SHP77 (cell line): ENCODE results near the gene TNFRSF6B.
"Not testable (repeated sequence)": the region's sequence is repeated elsewhere in the genome, so short reads cannot be mapped to it uniquely, and the experiment has no call there.

Experiments
- DNase-seq, 2 experiments: peaks; one replicate each; lab custom pipeline; 2025; lab: John Stamatoyannopoulos, UW

Gene TNFRSF6B

DNA sequence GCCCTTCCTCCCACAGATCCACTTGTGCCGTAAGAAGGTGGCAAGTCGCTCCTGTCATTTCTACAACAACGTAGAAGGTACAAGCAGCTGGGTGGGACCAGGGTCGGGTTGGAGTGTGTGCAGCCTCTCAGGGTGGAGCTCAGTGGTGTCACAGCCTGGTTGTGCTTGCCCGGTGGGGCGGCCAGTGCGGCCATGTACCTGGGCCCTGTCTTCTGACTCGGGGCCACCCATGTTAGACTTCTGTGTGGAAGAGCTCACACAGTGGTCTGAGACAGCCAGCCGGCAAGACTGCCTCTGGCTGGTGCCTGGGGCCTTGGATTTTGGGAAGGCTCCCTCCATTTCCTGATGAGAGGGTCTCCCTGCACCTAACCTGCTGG is 33.7 kb upstream of the TNFRSF6B start:
- DNase-seq, result no peak

DNA sequence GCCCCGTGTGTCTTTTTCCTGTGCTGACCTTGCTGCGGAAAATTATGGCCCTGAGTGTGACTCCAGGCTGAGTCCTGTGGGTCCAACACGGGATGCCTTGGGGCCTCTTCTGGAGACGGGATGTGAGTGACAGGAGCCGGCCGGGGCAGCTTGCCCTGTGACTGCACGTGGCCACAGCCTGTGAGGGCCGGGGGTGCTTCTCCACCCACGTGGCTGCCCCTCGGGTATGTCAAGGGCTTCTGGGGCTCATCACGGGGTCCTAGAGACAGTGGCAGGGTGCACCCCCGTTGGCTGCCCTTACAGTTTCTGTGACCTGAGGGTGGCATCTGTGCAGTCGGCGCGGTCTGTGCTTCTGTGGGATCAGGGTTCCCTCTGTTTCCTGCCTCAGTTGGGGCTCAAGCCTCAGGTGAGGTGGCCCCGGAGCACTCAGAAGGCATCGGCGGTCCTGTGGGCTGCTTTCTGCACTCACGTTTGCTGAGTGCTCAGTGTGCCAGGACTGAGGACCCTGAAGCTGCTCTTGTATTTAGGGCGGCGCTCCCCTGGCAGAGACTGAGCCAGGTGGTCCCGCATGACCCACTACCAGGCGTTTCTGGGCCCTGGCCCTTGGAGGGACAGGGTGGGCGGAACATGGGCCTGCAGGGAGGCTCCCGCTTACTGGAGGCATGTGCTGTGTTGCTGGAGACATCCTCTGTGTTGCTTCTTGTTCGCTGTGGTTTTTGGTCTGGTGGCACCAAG is 33.0 kb upstream of the TNFRSF6B start:
- DNase-seq, result no peak

DNA sequence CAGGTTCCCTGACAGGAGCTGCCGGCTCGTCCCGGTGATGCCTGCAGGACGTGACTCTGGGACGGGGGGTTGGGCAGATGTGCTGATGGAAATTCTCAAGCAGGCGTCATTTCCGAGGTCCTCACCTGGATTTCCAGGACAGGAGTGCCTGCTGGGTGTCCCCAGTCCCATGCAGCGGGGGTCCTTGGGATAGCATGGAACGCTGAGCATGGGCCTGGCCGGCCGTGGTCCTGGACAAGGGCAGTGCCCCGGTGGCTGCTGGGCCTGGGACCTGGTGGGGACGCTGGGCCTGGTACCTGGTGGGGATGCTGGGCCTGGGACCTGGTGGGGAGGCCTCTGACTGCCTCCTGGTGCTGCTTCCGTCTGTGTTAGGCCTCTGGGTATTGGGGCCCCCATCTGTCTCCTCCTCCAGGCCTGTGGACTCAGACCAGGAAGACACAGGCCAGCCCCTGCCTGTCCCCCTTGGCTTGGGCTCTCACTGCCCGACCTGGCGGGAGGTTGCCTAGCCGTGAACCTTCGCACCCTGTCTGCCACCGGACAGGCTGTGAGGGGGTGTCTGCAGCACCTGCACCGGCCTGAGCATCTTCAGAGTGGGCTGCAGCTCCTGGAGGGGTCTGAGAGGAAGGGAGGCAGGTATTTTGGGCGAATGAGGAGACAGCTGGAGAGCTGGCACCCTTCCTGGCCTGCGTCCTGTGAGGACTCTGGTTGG is 32.2 kb upstream of the TNFRSF6B start:
- DNase-seq, result no peak

DNA sequence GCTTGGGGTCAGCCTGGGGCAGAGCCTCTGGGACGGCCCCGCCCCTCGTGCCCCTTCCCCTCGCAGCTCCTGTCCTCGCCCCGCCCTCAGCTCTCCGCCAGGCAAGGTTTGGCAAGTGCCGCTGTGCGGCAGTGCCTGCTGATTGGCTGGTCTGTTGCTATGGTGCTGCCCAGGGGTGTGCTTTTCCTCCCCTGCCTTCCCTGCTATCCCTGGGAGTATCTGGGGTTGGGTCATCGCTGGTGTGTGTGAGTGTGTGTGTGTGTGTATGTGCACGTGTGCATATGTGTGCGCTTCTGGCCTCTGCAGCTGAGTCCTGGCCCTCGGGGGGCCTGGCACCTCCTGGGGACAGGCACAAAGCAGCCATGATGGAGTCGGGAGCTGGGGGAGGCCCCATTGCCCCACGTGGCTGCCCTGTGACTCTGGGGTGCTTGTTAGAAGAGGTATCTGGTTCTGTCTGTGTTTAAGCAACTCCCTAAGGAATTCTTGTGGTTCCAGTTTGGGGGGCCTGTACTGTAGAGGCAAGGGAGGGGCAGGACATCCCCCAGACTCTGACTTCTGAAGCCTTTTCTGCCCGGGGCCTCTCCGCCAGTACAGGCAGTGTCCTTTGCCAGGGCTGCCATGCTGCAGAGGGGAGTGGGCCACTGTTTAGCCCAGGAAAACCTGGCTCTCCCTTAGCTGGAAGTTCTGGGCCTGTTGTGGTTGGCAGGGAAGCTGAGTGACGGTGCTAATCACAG is 31.4 kb upstream of the TNFRSF6B start:
- no peak for DNase-seq

DNA sequence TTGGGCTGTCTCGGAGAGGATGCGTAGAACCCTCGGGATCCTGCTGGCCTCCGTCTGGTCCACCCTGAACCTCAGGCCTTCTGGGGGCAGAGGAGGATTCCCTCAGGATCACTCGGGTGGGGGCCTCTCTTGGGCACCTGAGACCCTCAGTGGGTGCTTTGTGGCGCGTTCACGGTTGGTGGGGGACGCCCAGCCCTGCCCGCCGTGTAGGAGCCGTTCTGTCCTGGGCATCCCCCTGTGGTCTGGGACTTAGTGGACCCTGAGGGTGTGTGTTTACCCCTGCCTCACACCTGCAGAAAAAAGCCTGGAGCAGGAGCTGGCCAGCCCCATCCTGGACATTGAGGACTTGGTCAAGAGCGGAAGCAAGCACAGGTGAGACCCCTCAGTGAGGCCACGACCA is 30.7 kb upstream of the TNFRSF6B start:
- DNase-seq, result no peak

DNA sequence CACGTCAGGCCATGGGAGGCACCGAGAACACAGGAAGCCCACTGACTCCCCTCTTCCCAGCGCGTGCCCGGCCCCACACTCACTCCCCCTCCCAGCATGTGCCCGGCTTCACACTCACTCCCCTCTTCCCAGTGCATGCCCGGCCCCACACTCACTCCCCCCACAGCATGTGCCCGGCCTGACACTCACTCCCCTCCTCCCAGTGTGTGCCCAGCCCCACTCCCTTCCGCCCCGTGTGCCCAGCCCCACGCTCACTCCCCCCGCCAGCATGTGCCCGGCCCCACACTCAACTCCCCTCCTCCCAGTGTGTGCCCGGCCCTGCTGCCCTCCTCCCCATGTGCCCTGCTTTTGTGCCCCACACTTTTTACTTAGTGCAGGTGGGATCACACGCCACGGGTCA is 28.6 kb upstream of the TNFRSF6B start:
- no peak for DNase-seq

DNA sequence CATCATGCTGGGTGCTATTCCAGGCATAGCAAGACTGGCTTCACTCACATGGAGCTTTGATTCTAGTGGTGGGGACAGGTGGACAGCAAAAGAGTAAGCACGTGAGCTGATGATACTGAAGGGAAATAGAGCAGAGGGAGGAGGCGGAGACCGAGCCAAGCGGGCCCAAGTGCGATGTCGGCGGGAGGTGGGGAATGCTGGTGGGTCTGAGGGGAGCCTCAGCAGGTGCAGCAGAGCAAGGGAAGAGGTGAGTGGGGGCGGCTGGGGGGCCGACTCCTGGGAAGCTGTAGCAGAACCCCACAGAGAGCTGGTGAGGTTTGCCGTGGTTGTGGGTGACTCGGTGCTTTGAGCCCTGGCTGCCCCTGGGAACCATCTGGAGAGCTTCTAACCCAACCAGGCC is 28.1 kb upstream of the TNFRSF6B start:
- no peak for DNase-seq

DNA sequence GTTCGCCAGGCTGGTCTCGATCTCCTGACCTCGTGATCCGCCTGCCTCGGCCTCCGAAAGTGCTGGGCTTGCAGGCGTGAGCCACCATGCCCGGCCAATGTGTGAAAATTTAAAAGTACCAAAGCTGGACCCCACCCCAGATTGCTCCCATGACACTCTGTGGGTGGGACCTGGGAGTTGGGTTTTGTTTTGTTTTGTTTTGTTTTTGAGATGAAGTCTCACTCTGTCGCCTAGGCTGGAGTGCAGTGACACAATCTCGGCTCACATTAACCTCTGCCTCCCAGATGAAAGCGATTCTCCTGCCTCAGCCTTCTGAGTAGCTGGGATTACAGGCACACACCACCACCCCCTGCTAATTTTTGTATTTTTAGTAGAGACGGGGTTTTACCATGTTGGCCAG is 24.8 kb upstream of the TNFRSF6B start:
- not testable (repeated sequence) for DNase-seq

DNA sequence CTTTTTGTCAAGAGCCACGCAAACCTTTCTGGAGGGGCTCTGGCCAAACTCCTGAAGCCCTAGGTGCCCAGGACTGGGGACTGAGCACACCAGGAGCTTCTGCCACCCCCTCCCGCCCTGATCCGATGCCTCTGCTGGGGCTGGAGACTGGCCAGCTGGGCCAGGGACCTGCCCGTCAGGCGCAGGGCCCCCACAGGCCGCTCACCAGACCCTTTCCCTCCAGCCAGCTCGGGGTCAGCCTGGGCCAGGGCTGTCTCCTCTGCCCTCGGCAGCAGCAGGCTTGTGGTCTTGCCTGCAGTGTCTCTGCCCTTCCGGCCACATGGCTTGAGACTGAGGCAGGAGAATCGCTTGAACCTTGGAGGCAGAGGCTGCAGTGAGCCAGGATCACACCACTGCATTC is 23.8 kb upstream of the TNFRSF6B start:
- DNase-seq, result no peak

DNA sequence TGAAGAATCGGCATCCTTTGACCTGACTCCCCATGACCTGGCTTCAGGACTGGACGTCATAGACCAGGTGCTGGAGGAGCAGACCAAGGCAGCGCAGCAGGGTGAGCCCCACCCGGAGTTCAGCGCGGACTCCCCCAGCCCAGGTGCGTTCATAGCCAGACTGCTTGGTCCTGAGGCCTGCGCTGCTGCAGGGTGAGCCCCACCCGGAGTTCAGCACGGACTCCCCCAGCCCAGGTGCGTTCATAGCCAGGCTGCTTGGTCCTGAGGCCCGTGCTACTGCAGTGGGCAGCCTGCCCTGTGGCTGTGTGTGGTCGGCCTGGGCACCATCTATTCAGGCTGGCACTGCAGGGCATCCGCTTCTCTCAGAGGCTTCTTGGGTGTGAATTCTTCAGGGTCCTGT is 22.5 kb upstream of the TNFRSF6B start:
- no peak for DNase-seq

DNA sequence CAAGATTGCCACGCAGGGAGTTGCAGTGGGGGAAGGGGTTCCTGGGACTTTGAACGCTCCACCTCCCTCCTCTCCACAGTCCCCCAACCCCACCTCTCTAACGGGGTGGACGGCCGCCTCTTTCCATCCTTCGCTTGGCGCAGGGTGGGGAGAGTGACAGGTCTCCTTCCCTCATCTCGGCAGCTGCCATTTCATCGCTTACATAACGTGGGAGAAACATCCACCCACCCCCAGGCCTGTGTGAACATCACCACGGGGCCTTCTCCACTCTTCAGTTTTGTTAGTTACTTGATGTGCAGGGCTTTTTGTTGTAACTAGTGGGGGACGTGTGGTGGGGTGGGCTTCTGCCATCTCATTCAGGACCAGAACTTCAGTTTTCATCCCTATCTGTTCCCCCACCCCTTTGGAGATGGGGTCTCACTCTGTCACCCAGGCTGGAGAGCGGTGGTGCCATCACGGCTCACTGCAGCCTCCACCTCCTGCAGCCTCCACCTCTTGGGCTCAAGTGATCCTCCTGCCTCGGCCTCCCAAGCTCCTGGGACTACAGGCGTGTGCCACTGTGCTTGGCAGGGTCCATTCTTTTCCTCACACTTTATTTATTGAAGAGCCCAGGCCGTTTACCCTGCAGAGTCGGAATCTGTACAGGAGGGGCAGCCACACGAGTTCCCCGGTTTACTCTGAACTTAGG is 20.6 kb upstream of the TNFRSF6B start:
- no peak for DNase-seq

DNA sequence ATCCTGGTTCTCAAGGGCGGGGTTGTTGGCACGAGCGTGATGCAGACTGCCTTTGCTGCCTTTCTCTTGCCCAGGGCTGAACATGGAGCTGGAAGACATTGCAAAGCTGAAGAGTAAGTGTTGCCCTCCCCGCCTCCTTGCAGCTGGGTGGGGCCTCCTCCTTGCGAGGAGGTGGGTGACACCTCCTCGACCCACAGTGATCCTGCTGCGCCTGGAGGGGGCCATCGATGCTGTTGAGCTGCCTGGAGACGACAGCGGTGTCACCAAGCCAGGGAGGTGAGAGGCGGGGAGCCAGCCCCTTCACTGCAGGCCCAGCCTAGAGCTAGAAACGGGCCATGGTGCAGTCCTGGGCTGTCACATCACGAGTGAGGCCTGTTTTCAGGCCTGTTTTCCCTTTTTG is 18.4 kb upstream of the TNFRSF6B start:
- DNase-seq, result no peak

DNA sequence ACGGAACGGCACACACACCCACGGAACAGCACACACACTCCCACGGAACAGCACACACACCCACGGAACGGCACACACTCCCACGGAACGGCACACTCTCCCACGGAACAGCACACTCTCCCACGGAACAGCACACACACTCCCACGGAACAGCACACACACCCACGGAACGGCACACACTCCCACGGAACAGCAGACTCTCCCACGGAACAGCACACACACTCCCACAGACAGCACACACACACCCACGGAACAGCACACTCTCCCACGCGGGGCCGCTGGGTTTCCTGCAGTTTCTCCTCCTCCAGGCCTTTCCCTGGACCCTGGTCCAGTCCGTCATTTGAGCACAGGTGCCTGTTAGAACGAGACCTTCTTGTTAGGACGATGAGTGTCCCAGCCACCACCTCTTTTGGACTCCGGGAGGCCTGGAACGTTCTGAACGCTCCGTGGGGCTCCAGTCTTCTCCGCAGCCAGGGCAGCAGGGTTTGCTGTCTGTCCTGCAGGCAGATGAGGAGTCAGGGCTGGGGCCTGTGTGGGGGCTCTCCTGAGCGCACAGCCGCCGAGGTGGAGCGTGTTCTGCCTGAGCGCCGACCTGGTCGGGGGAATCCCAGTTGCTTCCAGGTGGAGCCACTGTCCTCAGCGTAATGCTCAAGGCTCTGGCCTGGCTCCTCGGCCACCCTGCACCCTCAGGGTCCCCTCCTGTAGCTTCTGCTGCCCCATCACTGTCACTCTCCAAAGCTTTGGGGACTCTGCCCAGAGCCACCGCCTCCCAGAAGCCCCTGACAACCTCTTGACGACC is 17.6 kb upstream of the TNFRSF6B start:
- DNase-seq, result no peak

DNA sequence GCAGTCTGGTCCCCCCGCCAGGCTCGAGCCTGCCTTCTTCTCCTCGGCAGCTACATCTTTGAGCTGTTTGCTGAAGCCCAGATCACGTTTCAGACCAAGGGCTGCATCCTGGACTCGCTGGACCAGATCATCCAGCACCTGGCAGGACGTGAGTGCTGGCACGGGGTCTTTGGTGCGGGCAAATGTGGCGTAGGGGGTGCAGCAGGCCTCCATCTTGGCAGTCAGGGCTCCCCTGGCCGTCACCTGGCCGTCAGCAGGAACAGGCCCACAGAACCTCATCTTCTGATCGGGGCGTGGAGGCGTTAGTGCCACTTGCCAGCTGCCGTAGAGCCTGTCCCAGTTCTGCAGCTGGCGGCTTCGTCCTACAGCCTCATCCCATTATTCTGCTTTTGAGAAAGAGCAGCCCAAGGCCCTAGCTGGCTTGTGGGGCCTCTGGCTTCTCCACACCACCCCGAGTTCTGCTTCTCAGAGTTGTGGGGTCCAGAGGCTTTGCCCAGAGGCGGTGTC is 16.6 kb upstream of the TNFRSF6B start:
- no peak for DNase-seq

DNA sequence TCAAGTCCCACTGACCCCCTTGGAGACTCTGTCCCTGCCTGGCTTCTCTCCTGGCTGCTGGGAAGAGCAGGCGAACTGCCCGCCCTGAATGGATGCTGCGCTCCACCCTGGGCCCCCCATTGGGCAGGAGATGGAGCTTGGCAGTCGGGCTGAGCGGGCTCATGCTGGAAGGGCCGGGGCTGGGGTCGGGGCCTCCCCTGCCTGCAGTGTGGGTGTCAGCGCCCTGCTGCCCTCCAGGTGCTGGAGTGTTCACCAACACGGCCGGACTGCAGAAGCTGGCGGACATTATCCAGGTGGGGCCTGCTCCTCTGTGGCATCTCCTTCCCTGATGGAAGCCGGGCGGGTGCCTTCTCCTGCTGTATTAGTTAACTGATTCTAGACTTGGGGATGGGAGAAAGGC is 16.0 kb upstream of the TNFRSF6B start:
- DNase-seq, result no peak

DNA sequence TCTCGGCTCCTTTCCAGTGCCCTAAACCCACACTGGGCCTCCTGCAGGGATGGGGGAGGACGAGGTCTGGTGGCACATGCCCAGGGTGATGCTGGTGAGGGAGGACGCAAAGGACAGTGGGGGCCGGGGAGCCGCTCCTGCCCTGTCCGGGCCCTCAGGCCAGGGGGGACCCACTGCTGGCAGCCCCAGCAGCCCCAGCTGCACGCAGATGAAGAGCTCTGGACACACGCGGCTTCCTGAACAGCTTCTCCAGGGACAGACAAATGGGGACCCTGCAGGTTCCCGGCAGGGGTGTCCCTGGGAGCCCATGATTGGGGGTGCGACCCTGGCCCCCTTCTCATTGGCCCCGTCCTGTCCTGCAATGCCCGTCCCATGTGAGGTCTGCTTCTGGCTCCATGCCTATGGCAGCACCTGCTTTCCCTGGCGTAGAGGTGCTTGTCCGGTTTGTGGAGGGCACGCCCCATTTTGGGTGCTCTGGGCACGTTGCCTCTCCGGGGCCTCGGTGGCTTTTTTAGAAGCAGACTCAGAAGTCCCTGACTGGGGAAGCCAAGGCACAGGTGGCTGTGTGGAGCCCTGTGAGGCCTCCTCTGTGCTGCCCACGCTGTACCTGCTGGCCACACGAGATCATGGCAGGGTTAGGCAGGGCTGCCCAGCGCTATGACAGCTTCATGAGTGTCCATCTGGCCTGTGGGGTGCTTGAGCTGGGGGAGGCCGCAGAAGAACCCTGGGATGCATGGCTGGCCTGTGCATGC is 15.4 kb upstream of the TNFRSF6B start:
- DNase-seq, result no peak

DNA sequence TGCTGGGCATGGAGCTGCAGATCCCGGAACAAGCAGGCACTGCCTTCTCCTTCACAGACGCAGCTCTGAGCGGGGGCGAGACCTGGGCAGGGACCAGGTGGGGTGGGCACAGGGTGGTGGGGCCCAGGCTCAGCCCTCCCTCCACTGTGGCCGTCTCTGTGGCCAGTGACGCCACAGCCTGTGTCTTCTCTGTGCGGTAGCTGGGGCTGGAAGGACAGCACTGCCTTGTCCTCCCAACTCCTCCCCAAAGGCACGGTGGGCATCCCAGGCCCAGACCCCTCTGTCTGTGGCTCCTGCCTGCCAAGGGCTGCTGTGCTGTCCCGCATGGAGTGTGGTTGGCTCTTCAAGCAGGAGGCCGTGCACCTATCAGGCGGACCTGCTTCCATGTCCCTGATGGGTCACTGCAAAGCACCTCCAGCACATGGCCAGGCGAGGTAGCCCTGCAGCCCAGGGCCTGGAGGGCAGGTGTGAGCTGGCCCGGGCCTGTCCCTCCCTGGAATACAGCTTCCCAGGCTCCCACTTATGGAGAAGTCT is 14.8 kb upstream of the TNFRSF6B start:
- no peak for DNase-seq

DNA sequence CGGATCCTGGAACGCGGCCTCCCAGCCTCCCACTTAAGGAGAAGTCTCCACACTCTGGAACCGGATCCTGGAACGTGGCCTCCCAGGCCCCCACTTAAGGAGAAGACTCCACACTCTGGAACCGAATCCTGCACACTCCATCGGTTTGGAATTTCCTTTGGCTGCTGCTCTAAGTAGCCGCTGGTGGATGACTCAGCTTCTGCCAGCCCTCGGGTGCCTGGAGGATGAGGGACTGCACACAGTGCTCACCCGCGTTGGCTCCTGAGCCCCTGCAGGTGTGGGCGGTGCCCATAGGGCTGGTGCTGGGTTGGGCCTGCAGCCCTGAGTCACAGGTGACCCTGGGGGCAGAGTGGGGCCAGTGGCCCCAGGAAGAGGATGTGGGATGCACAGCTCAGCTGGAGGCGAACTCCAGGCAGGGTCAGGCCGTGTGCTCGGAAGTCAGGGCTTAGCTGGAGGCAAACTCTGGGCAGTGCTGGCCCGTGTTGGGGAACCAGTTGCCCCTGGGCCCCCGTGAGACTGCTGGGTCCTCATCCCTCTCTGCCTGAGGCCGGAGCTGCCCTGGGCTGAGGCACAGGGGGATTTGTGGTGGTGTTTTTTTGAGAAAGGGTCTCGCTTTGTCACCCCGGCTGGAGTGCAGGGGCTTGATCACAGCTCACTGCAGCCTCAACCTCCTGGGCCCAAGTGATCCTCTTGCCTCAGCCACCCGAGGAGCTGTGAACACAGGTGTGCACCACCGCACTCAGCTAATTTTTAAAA is 13.9 kb upstream of the TNFRSF6B start:
- DNase-seq, result no peak

DNA sequence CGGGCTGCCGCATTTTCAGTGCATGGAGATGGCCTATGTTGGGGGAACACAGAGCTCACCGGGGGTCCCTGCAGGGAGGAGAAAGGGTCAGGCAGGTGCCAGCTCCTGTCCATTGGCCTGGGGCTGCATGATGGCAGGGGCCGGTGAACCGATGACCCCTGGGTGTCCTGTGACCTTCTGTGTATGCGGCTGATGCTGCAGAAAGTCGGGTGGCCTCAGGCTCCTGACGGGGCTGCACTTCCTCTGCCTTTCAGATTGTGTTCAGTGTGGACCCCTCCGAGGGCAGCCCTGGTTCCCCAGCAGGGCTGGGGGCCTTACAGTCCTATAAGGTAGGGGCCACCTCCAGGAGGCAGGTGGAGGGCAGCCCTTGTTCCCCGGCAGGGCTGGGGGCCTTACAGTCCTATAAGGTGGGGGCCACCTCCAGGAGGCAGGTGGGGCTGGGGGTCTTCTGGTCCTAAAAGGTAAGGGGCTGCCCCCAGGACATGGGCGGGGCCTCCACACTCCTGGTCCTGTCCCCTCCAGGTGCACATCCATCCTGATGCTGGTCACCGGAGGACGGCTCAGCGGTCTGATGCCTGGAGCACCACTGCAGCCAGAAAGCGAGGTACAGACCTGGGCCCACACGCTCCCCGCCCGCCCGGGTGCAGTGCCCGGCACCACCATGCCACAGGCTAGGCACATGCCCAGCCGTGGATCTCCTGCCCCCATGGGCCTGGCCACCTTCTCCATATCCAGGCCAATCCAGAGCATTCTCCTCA is 11.0 kb upstream of the TNFRSF6B start:
- DNase-seq, result no peak
